ENCODE results near the gene EDA2R. TPM values are rescaled to one million over a fixed set of nuclear protein-coding genes. Genes with fewer than 3 reads are reported as not detected.

Gene EDA2R
- total RNA-seq, 1 donor, result 28.1 TPM

DNA sequence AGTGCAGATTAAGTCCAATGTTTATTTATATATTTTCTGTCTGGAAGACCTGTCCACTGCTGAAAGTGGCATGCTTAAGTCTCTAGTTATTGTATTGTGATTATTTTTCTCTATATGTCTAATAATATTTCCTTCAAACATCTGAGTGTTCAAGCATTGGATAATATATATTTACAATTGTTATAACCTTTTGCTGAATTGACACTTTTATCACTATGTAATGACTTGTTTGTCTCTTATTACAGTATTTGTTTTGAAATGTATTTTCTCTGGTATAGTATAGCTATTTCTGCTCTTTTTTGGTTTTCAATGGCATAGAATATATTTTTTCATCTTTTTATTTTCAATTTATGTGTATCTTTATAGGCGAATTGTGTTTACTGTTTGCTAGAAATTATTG lies 59.7 kb downstream of the EDA2R start:
- TF ChIP-seq, protein P1, sequence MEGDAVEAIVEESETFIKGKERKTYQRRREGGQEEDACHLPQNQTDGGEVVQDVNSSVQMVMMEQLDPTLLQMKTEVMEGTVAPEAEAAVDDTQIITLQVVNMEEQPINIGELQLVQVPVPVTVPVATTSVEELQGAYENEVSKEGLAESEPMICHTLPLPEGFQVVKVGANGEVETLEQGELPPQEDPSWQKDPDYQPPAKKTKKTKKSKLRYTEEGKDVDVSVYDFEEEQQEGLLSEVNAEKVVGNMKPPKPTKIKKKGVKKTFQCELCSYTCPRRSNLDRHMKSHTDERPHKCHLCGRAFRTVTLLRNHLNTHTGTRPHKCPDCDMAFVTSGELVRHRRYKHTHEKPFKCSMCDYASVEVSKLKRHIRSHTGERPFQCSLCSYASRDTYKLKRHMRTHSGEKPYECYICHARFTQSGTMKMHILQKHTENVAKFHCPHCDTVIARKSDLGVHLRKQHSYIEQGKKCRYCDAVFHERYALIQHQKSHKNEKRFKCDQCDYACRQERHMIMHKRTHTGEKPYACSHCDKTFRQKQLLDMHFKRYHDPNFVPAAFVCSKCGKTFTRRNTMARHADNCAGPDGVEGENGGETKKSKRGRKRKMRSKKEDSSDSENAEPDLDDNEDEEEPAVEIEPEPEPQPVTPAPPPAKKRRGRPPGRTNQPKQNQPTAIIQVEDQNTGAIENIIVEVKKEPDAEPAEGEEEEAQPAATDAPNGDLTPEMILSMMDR (IDR thresholded peaks at IDR 0.05; ENCODE audit: insufficient read depth, low read length), result no peak
- no peak for DNase-seq (ENCODE audit: low read depth)
- H3K4me3 ChIP-seq (ENCODE audit: low read depth, low read length), result no peak overlapping the region

DNA sequence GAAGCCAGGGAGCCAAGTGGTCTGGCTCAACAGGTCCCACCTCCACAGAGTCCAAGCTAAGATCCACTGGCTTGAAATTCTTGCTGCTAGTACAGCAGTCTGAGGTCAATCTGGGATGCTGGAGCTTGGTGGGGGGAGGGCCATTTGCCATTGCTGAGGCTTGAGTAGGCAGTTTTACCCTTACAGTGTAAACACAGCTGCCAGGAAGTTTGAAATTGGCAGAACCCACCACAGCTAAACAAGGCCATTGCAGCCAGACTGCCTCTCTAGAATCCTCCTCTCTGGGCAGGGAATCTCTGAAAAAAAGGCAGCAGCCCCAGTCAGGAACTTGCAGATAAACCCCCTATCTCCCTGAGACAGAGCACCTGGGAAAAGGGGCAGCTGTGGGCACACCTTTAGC lies 84.9 kb downstream of the EDA2R start:
- TF ChIP-seq, protein P1 (IDR thresholded peaks at IDR 0.05; ENCODE audit: insufficient read depth, low read length), result no peak
- DNase-seq (ENCODE audit: low read depth), result no peak
- no peak overlapping the region for H3K4me3 ChIP-seq (ENCODE audit: low read depth, low read length)

DNA sequence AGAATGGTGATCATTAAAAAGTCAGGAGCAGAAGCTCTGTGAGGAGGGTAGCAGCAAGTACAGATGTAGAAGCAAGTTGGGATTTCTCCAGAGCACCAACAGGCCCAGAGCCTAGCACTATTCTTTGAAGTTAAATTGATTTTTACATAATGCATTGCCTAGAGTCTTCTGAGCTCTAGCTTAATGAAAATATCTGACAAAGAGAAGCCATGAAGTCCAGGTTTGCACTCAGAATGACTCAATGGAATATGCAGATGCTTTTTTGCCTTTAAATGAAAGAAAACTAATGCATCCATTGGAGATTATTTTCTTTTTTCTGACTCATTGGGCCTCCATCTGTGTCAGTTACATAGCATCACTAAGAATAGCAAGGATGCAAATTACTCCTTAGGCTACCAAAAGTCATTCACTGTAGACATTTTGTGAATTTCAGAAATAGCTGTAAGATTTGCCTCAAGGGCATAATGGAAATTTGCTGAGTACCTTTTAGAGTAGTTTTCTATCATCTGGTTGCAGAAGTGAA lies 91.0 kb downstream of the EDA2R start:
- TF ChIP-seq, protein P1 (IDR thresholded peaks at IDR 0.05; ENCODE audit: insufficient read depth, low read length), result no peak
- DNase-seq (ENCODE audit: low read depth), result no peak
- H3K4me3 ChIP-seq (ENCODE audit: low read depth, low read length), result no peak overlapping the region

Small RNAs within 50 kb of the gene (small RNA-seq; reads per million reads assigned to genes)
- not detected for gene RNU6-394P
